SK-N-MC (cell line): Measurements from ENCODE around the gene C17orf67.
"Not testable (repeated sequence)": the region's sequence is repeated elsewhere in the genome, so short reads cannot be mapped to it uniquely, and the experiment has no call there.

Source experiments
- DNase-seq: peaks from one replicate; pipeline ENCODE4 v3.0.0-alpha.2; 2011; ENCODE audit warnings: low read depth, low spot score
- H3K27ac ChIP-seq: fragments of 200-600 bp; sonication (generic); 2 replicates; pipeline ENCODE4 v1.5.1; 2016; ENCODE audit warnings: mixed run types
- H3K36me3 ChIP-seq: fragments of 200-600 bp; sonication (generic); 2 replicates; pipeline ENCODE4 v1.6.1; 2017; ENCODE audit warnings: antibody characterized with exemption, low read length, mixed read lengths; ENCODE audit not compliant: insufficient read depth
- H3K4me3 ChIP-seq: fragments of 200-600 bp; sonication (generic); 2 replicates; pipeline ENCODE4 v1.5.1; 2016
- H3K9ac ChIP-seq: fragments of 200-600 bp; sonication (generic); 2 replicates; pipeline ENCODE4 v1.8.0; 2017; ENCODE audit warnings: mixed run types, mixed read lengths; ENCODE audit not compliant: insufficient read length
- H3K9me3 ChIP-seq: fragments of 200-600 bp; sonication (generic); 2 replicates; pipeline ENCODE4 v1.6.1; 2017; ENCODE audit warnings: low read depth, mild to moderate bottlenecking, antibody characterized with exemption, low read length, moderate library complexity, mixed read lengths
- EZH2 ChIP-seq: fragments of 200-600 bp; sonication (generic); IDR thresholded peaks from one replicate; pipeline ENCODE4 v1.6.1; 2017; ENCODE audit warnings: antibody characterized with exemption
- FOXP2 ChIP-seq: optimal IDR thresholded peaks from 2 replicates; pipeline ENCODE3; 2011; ENCODE audit warnings: mild to moderate bottlenecking, moderate library complexity; ENCODE audit not compliant: insufficient read depth; ENCODE audit errors: extremely low read length, control extremely low read depth
- POLR2AphosphoS5 ChIP-seq: IDR thresholded peaks from 2 replicates; pipeline ENCODE4 v1.6.1; 2012; ENCODE audit warnings: mild to moderate bottlenecking, low read depth, low read length, borderline replicate concordance

The C17orf67 gene

GRCh38 chr17:56770427-56770826, 63.3 kb downstream of the C17orf67 start:
- no peak overlapping the region for H3K4me3 ChIP-seq
- H3K9ac ChIP-seq: no peak overlapping the region
- no peaks in the 10 kb centered on the region for H3K36me3 ChIP-seq
- DNase-seq: no peak
- no peak for TF ChIP-seq POLR2AphosphoS5
- TF ChIP-seq EZH2: no peak
- no peak for TF ChIP-seq FOXP2
- no peaks in the 10 kb centered on the region for H3K9me3 ChIP-seq
- H3K27ac ChIP-seq: no peak overlapping the region

GRCh38 chr17:56765449-56765848, 68.3 kb downstream of the C17orf67 start:
- Histone ChIP-seq H3K36me3 (no peaks in the 10 kb centered on the region), H3K27ac (no peak overlapping the region), H3K9me3 (no peaks in the 10 kb centered on the region), H3K4me3 (no peak overlapping the region), H3K9ac (no peak overlapping the region)
- DNase-seq: no peak
- no peak for TF ChIP-seq FOXP2
- TF ChIP-seq EZH2: no peak

GRCh38 chr17:56762988-56763387, 70.7 kb downstream of the C17orf67 start:
- Histone ChIP-seq H3K4me3 (no peak overlapping the region), H3K36me3 (no peaks in the 10 kb centered on the region), H3K9ac (no peak overlapping the region), H3K9me3 (no peaks in the 10 kb centered on the region), H3K27ac (no peak overlapping the region)
- no peak for TF ChIP-seq FOXP2
- no peak for TF ChIP-seq POLR2AphosphoS5
- no peak for TF ChIP-seq EZH2
- DNase-seq: no peak

- Histone ChIP-seq H3K4me3 (no peak overlapping the region), H3K9ac (no peak overlapping the region), H3K9me3 (no peaks in the 10 kb centered on the region), H3K36me3 (no peaks in the 10 kb centered on the region), H3K27ac (no peak overlapping the region)
- DNase-seq: no peak
- TF ChIP-seq POLR2AphosphoS5: no peak
These were observed 71.6 kb downstream of the C17orf67 start for GRCh38 chr17:56762144-56762543.

GRCh38 chr17:56761387-56761786, 72.3 kb downstream of the C17orf67 start:
- DNase-seq: no peak
- Histone ChIP-seq H3K36me3 (no peaks in the 10 kb centered on the region), H3K4me3 (no peak overlapping the region), H3K9me3 (no peaks in the 10 kb centered on the region), H3K9ac (no peak overlapping the region), H3K27ac (no peak overlapping the region)
- TF ChIP-seq EZH2 (no peak), POLR2AphosphoS5 (no peak), FOXP2 (no peak)

GRCh38 chr17:56757611-56758010, 76.1 kb downstream of the C17orf67 start:
- H3K36me3 ChIP-seq, H3K27ac ChIP-seq, H3K9me3 ChIP-seq, DNase-seq, H3K4me3 ChIP-seq, H3K9ac ChIP-seq: not testable (repeated sequence)

- no peaks in the 10 kb centered on the region for H3K36me3 ChIP-seq
- DNase-seq: no peak
- no peak overlapping the region for H3K9ac ChIP-seq
- no peak overlapping the region for H3K27ac ChIP-seq
- TF ChIP-seq EZH2: no peak
- TF ChIP-seq FOXP2: no peak
- no peak for TF ChIP-seq POLR2AphosphoS5
- no peak overlapping the region for H3K4me3 ChIP-seq
- H3K9me3 ChIP-seq: no peaks in the 10 kb centered on the region
These were observed 77.2 kb downstream of the C17orf67 start for GRCh38 chr17:56756536-56756935.

GRCh38 chr17:56755310-56755709, 78.4 kb downstream of the C17orf67 start:
- no peaks in the 10 kb centered on the region for H3K36me3 ChIP-seq
- TF ChIP-seq FOXP2 (no peak), EZH2 (no peak), POLR2AphosphoS5 (no peak)
- DNase-seq: no peak
- H3K4me3 ChIP-seq: no peak overlapping the region
- no peaks in the 10 kb centered on the region for H3K9me3 ChIP-seq
- H3K9ac ChIP-seq: no peak overlapping the region
- no peak overlapping the region for H3K27ac ChIP-seq

GRCh38 chr17:56754523-56755208, 79.1 kb downstream of the C17orf67 start:
- H3K9ac ChIP-seq: no peak overlapping the region
- no peak overlapping the region for H3K27ac ChIP-seq
- TF ChIP-seq EZH2 (no peak), FOXP2 (no peak), POLR2AphosphoS5 (no peak)
- H3K36me3 ChIP-seq: no peaks in the 10 kb centered on the region
- H3K4me3 ChIP-seq: no peak overlapping the region
- no peaks in the 10 kb centered on the region for H3K9me3 ChIP-seq
- DNase-seq: no peak
